Measurements from ENCODE around the gene FASTKD1. TPM values are rescaled to one million over a fixed set of nuclear protein-coding genes. Genes with fewer than 3 reads are reported as not detected.
A peak's percentile ranks its signal among the peaks of the same experiment; 100 is the strongest.
"Not testable (repeated sequence)": the region's sequence is repeated elsewhere in the genome, so short reads cannot be mapped to it uniquely, and the experiment has no call there.

The FASTKD1 gene
- total RNA-seq, 1 donor, result 14.5 TPM

- no peaks in the 10 kb centered on the region for H3K9me3 ChIP-seq (ENCODE audit: low read depth, low read length)
- H3K27ac ChIP-seq (ENCODE audit: low read depth, low read length), result no peak overlapping the region
- H3K79me2 ChIP-seq (ENCODE audit: insufficient read depth, low read length), result peaks cover 96% of the 10 kb centered on the region
- TF ChIP-seq CTCF (IDR thresholded peaks at IDR 0.05; ENCODE audit: extremely low read depth, low read depth, low read length), result no peak
- DNase-seq (ENCODE audit: insufficient read length, low spot score, missing footprints), result no peak
- H3K4me3 ChIP-seq (ENCODE audit: insufficient read depth, low read length), result no peak overlapping the region
- no peak overlapping the region for H3K4me2 ChIP-seq (ENCODE audit: insufficient read depth, low read length)
- no peaks in the 10 kb centered on the region for H3K4me1 ChIP-seq (ENCODE audit: insufficient read depth, low read length)
- H3K27me3 ChIP-seq (ENCODE audit: insufficient read depth, low read length), result no peaks in the 10 kb centered on the region
- no peaks in the 10 kb centered on the region for H3K36me3 ChIP-seq (ENCODE audit: insufficient read depth, low read length)
- peaks cover 21% of the 10 kb centered on the region for H4K20me1 ChIP-seq (ENCODE audit: insufficient read depth, low read length)
- H2AFZ ChIP-seq (ENCODE audit: low read length), result no peak overlapping the region
These were observed 25.9 kb upstream of the FASTKD1 start for GRCh38 chr2:169599568-169599967.

DNA sequence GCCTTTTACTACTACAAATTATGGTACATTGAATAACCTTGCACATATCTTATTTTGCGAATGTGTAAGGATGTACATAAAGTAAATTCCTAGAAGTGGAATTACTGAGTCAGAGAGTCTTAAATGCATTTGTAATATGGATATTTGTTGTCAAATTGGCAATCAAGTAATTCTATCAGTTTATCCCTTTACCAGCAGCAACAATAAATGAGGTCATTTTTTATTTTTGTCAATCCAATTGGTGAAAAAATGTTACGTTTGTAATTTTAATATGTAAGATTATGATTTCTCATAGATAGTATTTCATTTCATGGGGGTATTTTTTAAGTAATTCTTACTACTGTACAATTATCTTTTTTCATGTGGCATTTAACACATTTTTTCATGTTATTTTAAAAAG lies 25.3 kb upstream of the FASTKD1 start:
- Histone ChIP-seq H4K20me1 (ENCODE audit: insufficient read depth, low read length) (peaks cover 22% of the 10 kb centered on the region), H3K9me3 (ENCODE audit: low read depth, low read length) (no peaks in the 10 kb centered on the region), H3K27me3 (ENCODE audit: insufficient read depth, low read length) (no peaks in the 10 kb centered on the region), H2AFZ (ENCODE audit: low read length) (no peak overlapping the region), H3K79me2 (ENCODE audit: insufficient read depth, low read length) (peaks cover 97% of the 10 kb centered on the region), H3K36me3 (ENCODE audit: insufficient read depth, low read length) (no peaks in the 10 kb centered on the region), H3K4me3 (ENCODE audit: insufficient read depth, low read length) (no peak overlapping the region), H3K4me1 (ENCODE audit: insufficient read depth, low read length) (no peaks in the 10 kb centered on the region), H3K4me2 (ENCODE audit: insufficient read depth, low read length) (no peak overlapping the region), H3K27ac (ENCODE audit: low read depth, low read length) (no peak overlapping the region)
- no peak for TF ChIP-seq CTCF (IDR thresholded peaks at IDR 0.05; ENCODE audit: extremely low read depth, low read depth, low read length)
- DNase-seq (ENCODE audit: insufficient read length, low spot score, missing footprints), result peak; percentile 17

GRCh38 chr2:169596546-169596945 lies 22.9 kb upstream of the FASTKD1 start:
- not testable (repeated sequence) for H3K36me3 ChIP-seq (ENCODE audit: insufficient read depth, low read length); H3K27me3 ChIP-seq (ENCODE audit: insufficient read depth, low read length); H2AFZ ChIP-seq (ENCODE audit: low read length); H3K4me1 ChIP-seq (ENCODE audit: insufficient read depth, low read length); H3K9me3 ChIP-seq (ENCODE audit: low read depth, low read length); H3K4me3 ChIP-seq (ENCODE audit: insufficient read depth, low read length); H3K27ac ChIP-seq (ENCODE audit: low read depth, low read length); H3K4me2 ChIP-seq (ENCODE audit: insufficient read depth, low read length)
- Histone ChIP-seq H3K79me2 (ENCODE audit: insufficient read depth, low read length) (peaks cover 95% of the 10 kb centered on the region), H4K20me1 (ENCODE audit: insufficient read depth, low read length) (peaks cover 33% of the 10 kb centered on the region)
- peak; percentile 35 for DNase-seq (ENCODE audit: insufficient read length, low spot score, missing footprints)

DNA sequence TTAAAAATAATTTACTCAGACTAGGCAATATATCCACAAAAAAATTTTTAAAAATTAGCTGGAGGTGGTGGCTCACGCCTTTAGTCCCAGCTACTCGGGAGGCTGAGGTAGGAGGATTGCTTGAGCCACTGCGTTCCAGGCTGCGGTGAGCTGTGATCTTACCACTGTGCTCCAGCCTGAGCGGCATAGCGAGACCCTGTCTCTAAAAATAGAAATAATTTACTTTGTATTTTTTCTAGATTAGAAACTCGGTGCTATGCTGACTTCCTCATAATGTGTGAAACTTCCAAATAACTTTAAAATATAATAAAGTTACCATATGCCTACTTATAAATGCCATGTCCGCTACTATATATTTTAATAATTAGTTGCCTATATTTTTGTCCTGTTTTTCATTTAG lies 17.1 kb upstream of the FASTKD1 start:
- H3K4me3 ChIP-seq (ENCODE audit: insufficient read depth, low read length), result no peak overlapping the region
- H2AFZ ChIP-seq (ENCODE audit: low read length), result no peak overlapping the region
- no peaks in the 10 kb centered on the region for H3K27me3 ChIP-seq (ENCODE audit: insufficient read depth, low read length)
- no peaks in the 10 kb centered on the region for H3K36me3 ChIP-seq (ENCODE audit: insufficient read depth, low read length)
- H3K9me3 ChIP-seq (ENCODE audit: low read depth, low read length), result no peaks in the 10 kb centered on the region
- DNase-seq (ENCODE audit: insufficient read length, low spot score, missing footprints), result no peak
- no peak overlapping the region for H3K27ac ChIP-seq (ENCODE audit: low read depth, low read length)
- H3K4me1 ChIP-seq (ENCODE audit: insufficient read depth, low read length), result peaks cover 9% of the 10 kb centered on the region
- H3K4me2 ChIP-seq (ENCODE audit: insufficient read depth, low read length), result no peak overlapping the region
- peaks cover 33% of the 10 kb centered on the region for H4K20me1 ChIP-seq (ENCODE audit: insufficient read depth, low read length)
- no peak for TF ChIP-seq CTCF (IDR thresholded peaks at IDR 0.05; ENCODE audit: extremely low read depth, low read depth, low read length)
- peaks cover 97% of the 10 kb centered on the region for H3K79me2 ChIP-seq (ENCODE audit: insufficient read depth, low read length)

Data from osteoblast (primary cell).